KBM-7 (cell line): ENCODE data around the gene TMEM192.
"Not testable (repeated sequence)": the region's sequence is repeated elsewhere in the genome, so short reads cannot be mapped to it uniquely, and the experiment has no call there.

ENCODE experiments used
- DNase-seq: peaks from one replicate; pipeline ENCODE4 v3.0.0-alpha.2; 2015
- in situ Hi-C: fragments of 300-500 bp; cut with MboI; formaldehyde crosslinking; loops from 2 replicates; pipeline ENCODE4 v1.14.3; 2020; ENCODE audit warnings: low sequenced_read_pairs, low pct_unique_long_range_greater_than_20kb, mixed read lengths

Gene TMEM192

DNA sequence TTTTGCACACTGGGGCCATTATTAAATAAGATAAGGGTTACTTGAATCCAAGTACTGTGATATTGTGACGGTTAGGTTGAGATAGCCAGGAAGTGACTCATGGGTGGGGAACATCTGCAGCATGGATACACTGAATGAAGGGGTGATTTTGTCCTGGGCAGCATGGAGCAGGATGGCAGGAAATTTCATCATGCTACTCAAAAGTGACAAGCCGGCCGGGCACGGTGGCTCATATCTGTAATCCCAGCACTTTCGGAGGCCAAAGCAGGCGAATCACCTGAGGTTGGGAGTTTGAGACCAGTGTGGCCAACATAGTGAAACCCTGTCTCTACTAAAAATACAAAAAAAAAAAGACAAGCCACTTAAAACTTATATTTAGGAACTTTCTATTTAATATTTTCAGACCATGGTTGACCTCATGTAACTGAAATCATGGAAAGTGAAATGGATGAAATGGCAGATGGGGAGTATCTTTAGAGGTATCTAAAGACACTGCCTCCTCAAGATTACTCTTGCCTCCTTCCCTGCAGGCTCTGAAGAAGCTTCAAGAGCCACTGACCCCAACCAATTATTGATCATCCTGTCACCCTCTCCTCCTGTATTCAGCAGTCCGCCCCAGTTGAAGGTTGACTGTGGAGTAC is 84.8 kb downstream of the TMEM192 start:
- DNase-seq: no peak
- in situ Hi-C loops: no loop called here

DNA sequence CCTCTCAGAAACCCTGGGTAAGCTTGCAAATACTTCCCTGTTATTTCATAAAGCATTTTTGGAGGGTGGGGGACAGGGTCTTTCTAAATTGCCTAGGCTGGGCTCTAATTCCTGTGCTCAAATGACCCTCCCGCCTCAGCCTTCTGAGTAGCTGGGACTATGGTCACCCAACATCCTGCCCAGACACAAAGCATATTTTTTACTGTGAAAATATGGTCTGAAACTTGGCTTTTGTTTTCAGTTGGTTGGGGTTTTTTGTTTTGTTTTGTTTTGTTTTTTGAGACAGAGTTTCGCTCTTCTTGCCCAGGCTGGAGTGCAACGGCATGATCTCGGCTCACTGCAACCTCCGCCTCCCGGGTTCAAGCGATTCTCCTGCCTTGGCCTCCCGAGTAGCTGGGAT is 86.9 kb downstream of the TMEM192 start:
- DNase-seq, in situ Hi-C loops: not testable (repeated sequence)
